ENCODE results near the gene TMEM9. TPM values are rescaled to one million over a fixed set of nuclear protein-coding genes. Genes with fewer than 3 reads are reported as not detected.

Gene TMEM9
- 79.8 to 94.6 TPM (median 86.7 TPM) in 5 replicates for total RNA-seq (2022; extraction: Qiagen RNA extraction; ENCODE audit: low read depth)

GRCh38 chr1:201154389-201155165, at the start of gene TMEM9:
TMEM9 (minus strand) TSS chr1:201154474; CDS start chr1:201153923, 551 bp downstream.

DNA sequence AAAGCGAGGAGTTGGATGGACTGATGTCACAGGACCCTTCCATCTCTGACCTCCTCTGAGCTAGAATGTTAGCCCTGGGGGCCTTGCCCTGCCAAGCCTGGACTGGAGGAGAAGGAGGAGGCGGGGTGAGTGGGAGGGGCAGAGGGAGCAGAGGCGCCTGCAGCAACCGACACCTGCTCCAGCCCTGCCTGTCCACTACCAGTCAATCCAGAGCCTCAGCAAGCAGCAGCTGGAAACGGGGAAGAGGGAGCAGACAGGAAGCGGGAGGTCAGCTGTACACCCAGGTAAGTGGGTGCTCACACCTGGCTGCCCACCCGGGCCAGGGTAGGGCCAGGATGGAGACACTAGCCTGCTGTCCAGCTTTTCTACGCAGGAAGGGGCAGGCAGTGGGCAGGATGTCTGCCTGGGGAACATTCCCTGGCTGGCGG, 36.4 kb upstream of the TMEM9 start, which contains the start of gene IGFN1:
Gene IGFN1 (plus strand): TSS at position 201 of the 428 bp plus-strand sequence. CDS start 2,470 bp downstream, outside the sequence.

GRCh38 chr1:201126832-201127754, 27.2 kb downstream of the TMEM9 start, which contains the start of gene ASCL5:
ASCL5 (minus strand) TSS chr1:201127184; CDS start chr1:201115372, 11,812 bp downstream.

GRCh38 chr1:201112173-201112731, 42.0 kb downstream of the TMEM9 start, which contains the start of gene CACNA1S:
CACNA1S (minus strand) TSS chr1:201112426; CDS start chr1:201112339, 87 bp downstream.

Other genes with a start within 250 kb of the TMEM9 start
- 1.6 to 3.5 TPM (median 2.6 TPM) in 5 replicates for gene KIF21B, start 130.8 kb downstream of the TMEM9 start, total RNA-seq (2022; extraction: Qiagen RNA extraction; ENCODE audit: low read depth)
- gene CACNA1S, start 42.0 kb downstream of the TMEM9 start, total RNA-seq (2022; extraction: Qiagen RNA extraction; ENCODE audit: low read depth): not detected in 5 replicates
- 0.15 to 0.20 TPM in 2 of 5 replicates, not detected in the others for gene ASCL5, start 27.3 kb downstream of the TMEM9 start, total RNA-seq (2022; extraction: Qiagen RNA extraction; ENCODE audit: low read depth)
- gene IGFN1, start 36.4 kb upstream of the TMEM9 start, total RNA-seq (2022; extraction: Qiagen RNA extraction; ENCODE audit: low read depth): 0.69 to 1.1 TPM (median 0.78 TPM) in 5 replicates
- 0.02 to 0.08 TPM (median 0.05 TPM) in 5 replicates for gene PKP1, start 129.0 kb upstream of the TMEM9 start, total RNA-seq (2022; extraction: Qiagen RNA extraction; ENCODE audit: low read depth)
- 0.17 to 0.27 TPM in 2 of 5 replicates, not detected in the others for gene TNNT2, start 223.2 kb upstream of the TMEM9 start, total RNA-seq (2022; extraction: Qiagen RNA extraction; ENCODE audit: low read depth)
- gene LAD1, start 244.8 kb upstream of the TMEM9 start, total RNA-seq (2022; extraction: Qiagen RNA extraction; ENCODE audit: low read depth): 0.59 to 0.92 TPM (median 0.69 TPM) in 5 replicates

Measured in A549 treated with RU486 at 1 μM for 4 hours (cell line).